ENCODE measurements around the gene FBXO38.

GRCh38 chr5:148416416-148416815, 32.7 kb downstream of the FBXO38 start:
- TF ChIP-seq CTCF (IDR thresholded peaks at IDR 0.05): no peak
- TF ChIP-seq REST (IDR thresholded peaks at IDR 0.05; ENCODE audit: insufficient read depth in 1 of 2, low read depth in 2 of 2, low read length in 1 of 2): no peak
- no peak for TF ChIP-seq POLR2AphosphoS5 (IDR thresholded peaks at IDR 0.05; ENCODE audit: low read depth, low read length)

Data from Panc1 (cell line).